GM10847 (cell line): ENCODE measurements around the gene HDAC10.

Source experiments
- POLR2A ChIP-seq: IDR thresholded peaks from 2 replicates; pipeline ENCODE4 v1.6.1; 2011; ENCODE audit not compliant: insufficient read length; ENCODE audit errors: extremely low read depth

HDAC10 gene

GRCh38 chr22:50255099-50255498 is 4.0 kb upstream of the HDAC10 start:
- TF ChIP-seq POLR2A = no peak

GRCh38 chr22:50253941-50254340 is 2.9 kb upstream of the HDAC10 start:
- TF ChIP-seq POLR2A = no peak

GRCh38 chr22:50253046-50253915 is 2.2 kb upstream of the HDAC10 start:
- TF ChIP-seq POLR2A = no peak

- no peak for TF ChIP-seq POLR2A
These were observed 1.3 kb upstream of the HDAC10 start for GRCh38 chr22:50252082-50253045.

GRCh38 chr22:50251477-50252081 is 514 bp upstream of the HDAC10 start:
- TF ChIP-seq POLR2A = no peak

- TF ChIP-seq POLR2A = no peak
These were observed 863 bp downstream of the HDAC10 start for GRCh38 chr22:50250249-50250554.

GRCh38 chr22:50249341-50250248 is 1.5 kb downstream of the HDAC10 start:
- no peak for TF ChIP-seq POLR2A

- TF ChIP-seq POLR2A = no peak
These were observed 2.6 kb downstream of the HDAC10 start for GRCh38 chr22:50248196-50249081.

GRCh38 chr22:50247748-50248147 is 3.3 kb downstream of the HDAC10 start:
- no peak for TF ChIP-seq POLR2A

GRCh38 chr22:50246242-50247175 is 4.6 kb downstream of the HDAC10 start:
- no peak for TF ChIP-seq POLR2A

GRCh38 chr22:50245214-50246072 is 5.6 kb downstream of the HDAC10 start:
- TF ChIP-seq POLR2A = no peak
